HepG2 (cell line): ENCODE measurements around the gene FHIT.

Experiments used
- ATF2 ChIP-seq: sonication (generic); formaldehyde crosslinking; IDR thresholded peaks from 2 replicates; pipeline ENCODE4 v1.4.0; 2020; ENCODE audit warnings: missing genetic modification reagents
- CTCF ChIP-seq: sonication (generic); formaldehyde crosslinking; IDR thresholded peaks from 2 replicates; pipeline ENCODE4 v1.5.0; 2020; ENCODE audit warnings: mild to moderate bottlenecking, missing genetic modification reagents, moderate library complexity
- FOXO4 ChIP-seq: sonication (generic); formaldehyde crosslinking; conservative IDR thresholded peaks from 2 replicates; pipeline ENCODE4 v1.8.1; 2023; ENCODE audit warnings: missing genetic modification reagents
- MAX ChIP-seq: IDR thresholded peaks from 2 replicates; pipeline ENCODE4 v1.6.1; 2012; ENCODE audit warnings: inconsistent platforms
- MXD3 ChIP-seq: IDR thresholded peaks from 2 replicates; pipeline ENCODE4 v1.6.1; 2016; ENCODE audit warnings: mild to moderate bottlenecking, missing biosample characterization, missing genetic modification reagents
- NFIC ChIP-seq: IDR thresholded peaks from 2 replicates; pipeline ENCODE4 v1.6.1; 2012; ENCODE audit warnings: mild to moderate bottlenecking, low read length, inconsistent platforms
- NR2F2 ChIP-seq: IDR thresholded peaks from 2 replicates; pipeline ENCODE4 v1.6.1; 2012; ENCODE audit warnings: low read depth, inconsistent platforms, borderline replicate concordance
- SMAD3 ChIP-seq: sonication (generic); formaldehyde crosslinking; IDR thresholded peaks from 2 replicates; pipeline ENCODE4 v1.4.0; 2020; ENCODE audit warnings: missing genetic modification reagents
- THAP7 ChIP-seq: sonication (generic); formaldehyde crosslinking; IDR thresholded peaks from 2 replicates; pipeline ENCODE4 v1.8.1; 2023; ENCODE audit warnings: mild to moderate bottlenecking, missing genetic modification reagents
- ZNF280B ChIP-seq: sonication (generic); formaldehyde crosslinking; IDR thresholded peaks from 2 replicates; pipeline ENCODE4 v1.5.0; 2020; ENCODE audit warnings: missing genetic modification reagents, mild to moderate bottlenecking, borderline replicate concordance
- ZNF501 ChIP-seq: sonication (generic); formaldehyde crosslinking; IDR thresholded peaks from 2 replicates; pipeline ENCODE4 v1.5.1; 2020; ENCODE audit warnings: mild to moderate bottlenecking, moderate library complexity, missing genetic modification reagents
- ZSCAN29 ChIP-seq: sonication (generic); formaldehyde crosslinking; conservative IDR thresholded peaks from 2 replicates; pipeline ENCODE4 v1.4.0; 2020; ENCODE audit warnings: mild to moderate bottlenecking, missing genetic modification reagents

- TF ChIP-seq ZSCAN29 (CRISPR knock-in tag), result no peak
- no peak for TF ChIP-seq MAX
- no peak for TF ChIP-seq SMAD3
- TF ChIP-seq THAP7 (CRISPR knock-in tag), result no peak
- TF ChIP-seq FOXO4 (CRISPR knock-in tag), result no peak
- TF ChIP-seq NFIC, result no peak
- no peak for TF ChIP-seq CTCF (CRISPR knock-in tag)
- TF ChIP-seq ZNF280B (CRISPR knock-in tag), result no peak
- no peak for TF ChIP-seq MXD3 (CRISPR knock-in tag)
- TF ChIP-seq NR2F2, result no peak
- no peak for TF ChIP-seq ZNF501 (CRISPR knock-in tag)
- TF ChIP-seq ATF2 (CRISPR knock-in tag), result no peak
Measured at GRCh38 chr3:60386306-60386705, 864.9 kb downstream of the FHIT start.
